Activated CD4-positive, alpha-beta T cell treated with anti-CD3 and anti-CD28 coated beads for 48 hours (primary cell): ENCODE results near the gene CTR9.

Source experiments
- DNase-seq: peaks from one replicate; pipeline ENCODE4 v3.0.0-alpha.2; 2020

Gene CTR9

DNA sequence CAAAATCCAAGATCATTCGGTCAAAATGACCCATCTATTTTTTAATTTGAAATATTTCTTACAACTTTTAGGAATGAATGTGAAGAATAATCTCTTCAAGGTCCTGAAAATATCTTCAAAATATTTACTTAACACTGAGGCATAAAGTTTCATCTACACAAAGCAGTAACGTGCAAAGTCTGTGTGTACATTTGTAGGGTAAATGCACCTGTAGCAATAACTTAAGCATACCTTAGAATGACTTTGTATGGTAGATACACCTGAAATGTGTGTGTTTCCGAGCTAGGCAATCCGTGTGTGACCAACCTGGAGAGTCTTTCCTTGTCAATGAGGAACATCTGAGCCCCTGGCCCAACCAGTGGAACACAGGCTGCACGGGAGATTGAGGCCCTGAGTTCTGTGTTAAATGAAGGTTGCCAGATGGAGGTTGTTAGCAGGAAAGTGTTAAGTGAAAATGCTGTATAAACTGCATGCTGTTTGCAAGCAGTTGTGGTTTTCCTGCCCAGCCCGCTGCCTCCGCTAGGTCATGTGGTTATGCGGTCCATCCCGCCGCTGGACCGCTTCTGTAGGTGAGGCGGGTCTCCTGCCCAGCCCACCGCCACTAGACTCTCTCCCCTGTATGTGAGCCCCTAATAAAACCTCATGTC is 7.6 kb upstream of the CTR9 start:
- DNase-seq = no peak

DNA sequence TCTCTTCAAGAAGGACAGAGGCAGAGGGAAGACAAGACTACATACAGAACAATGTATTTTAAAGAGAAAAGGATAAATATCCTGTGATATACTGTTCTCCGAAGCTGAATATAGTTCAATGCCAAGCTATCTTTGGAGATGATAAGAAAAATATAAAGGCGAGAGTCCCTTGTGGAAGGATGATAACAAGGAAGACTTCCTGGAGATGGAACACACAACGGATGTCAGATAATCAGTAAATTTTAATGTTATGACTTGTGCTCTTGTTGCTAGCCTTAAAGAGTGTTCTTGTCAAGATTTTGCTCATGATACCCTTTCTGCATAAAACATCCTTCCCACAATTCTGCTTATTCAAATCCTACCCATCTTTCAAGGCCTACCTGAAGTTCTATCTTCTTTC is 6.8 kb upstream of the CTR9 start:
- DNase-seq = no peak

DNA sequence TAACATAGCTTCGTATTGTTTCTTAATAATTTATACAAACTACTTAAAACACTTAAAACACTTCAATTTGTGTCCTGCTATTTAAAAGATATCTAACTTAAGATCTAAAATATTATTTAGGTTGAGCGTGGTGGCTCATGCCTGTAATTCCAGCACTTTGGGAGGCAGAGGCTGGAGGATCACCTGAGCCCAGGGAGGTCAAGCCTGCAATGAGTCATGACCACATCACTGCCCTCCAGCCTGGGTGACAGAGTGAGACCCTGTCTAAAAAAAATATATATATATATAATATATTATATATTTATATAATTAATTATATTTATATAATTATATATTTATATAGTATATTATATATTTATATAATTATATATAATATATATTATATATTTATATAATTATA is 4.2 kb upstream of the CTR9 start:
- DNase-seq = no peak

DNA sequence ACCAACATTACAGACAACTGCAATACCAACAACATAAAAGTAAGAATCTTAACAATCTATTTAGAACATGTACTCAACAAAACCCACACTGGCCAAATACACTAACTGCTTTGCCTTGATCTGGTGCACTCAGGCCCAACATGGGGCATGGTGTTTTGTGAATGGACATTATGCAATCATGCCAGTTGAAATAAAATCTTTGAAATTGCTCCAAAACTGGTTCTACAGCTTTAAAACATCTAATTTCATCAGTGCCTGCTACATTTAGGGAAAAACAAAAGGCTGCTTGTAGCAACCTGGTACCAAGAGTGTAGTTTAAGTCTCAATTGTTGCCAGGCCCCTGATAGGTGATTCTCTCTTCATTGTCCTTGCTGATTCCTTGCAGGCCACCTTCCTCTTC is 3.3 kb upstream of the CTR9 start:
- no peak for DNase-seq

DNA sequence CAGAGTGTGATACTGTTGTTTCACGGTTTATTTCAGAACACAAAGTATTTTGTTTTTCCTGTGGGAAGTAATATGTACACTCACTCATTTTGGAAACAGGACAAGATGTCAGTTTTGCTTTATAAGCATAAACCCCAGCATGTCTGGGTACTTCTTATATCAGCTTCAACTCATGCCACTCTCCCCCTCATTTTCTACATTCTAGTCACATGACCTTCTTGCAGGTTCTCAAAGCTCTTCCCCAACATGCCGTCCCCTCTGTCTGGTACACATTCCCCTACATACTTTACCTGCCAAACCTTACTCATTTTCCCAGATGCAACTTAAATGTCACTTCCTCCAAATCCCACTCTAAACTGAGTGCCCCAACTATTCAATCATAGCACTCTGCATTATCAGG is 1.6 kb upstream of the CTR9 start:
- DNase-seq = no peak

DNA sequence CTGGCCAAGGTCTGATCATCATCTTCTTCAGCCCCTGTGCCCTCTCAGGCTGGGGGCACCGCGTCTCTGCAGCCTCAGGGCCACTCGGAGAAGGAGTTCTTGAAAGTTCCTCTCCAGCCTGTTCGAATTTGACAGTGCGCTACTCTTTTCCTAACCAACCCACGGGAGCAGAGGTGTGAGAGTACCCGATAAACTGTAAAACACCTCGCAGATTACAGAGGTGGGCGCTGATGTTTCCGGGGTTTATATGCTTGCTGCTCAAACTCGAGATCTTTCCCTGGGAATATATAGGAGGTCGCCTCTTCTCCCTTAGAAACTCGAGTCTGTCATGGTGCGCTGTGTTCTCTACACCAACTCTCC is 515 bp downstream of the CTR9 start:
- no peak for DNase-seq

DNA sequence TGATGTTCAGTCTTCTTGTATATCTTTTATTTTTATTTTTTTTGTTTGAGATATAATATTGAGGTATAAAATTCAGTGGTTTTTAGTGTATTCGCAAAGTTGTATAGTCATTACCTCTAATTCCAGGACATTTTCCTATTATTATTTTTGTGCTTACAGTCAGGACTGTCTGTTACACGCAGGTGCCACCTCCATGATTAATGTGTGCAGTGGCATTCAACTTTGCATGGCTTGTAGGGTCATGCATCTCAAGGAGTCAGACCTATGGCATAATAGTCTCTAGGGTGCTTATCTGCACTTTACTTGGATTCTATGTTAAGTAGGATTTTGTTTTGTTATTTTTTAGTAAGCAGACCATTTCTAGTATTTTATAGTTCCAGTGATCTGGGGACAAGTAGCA is 1.0 kb downstream of the CTR9 start:
- no peak for DNase-seq

DNA sequence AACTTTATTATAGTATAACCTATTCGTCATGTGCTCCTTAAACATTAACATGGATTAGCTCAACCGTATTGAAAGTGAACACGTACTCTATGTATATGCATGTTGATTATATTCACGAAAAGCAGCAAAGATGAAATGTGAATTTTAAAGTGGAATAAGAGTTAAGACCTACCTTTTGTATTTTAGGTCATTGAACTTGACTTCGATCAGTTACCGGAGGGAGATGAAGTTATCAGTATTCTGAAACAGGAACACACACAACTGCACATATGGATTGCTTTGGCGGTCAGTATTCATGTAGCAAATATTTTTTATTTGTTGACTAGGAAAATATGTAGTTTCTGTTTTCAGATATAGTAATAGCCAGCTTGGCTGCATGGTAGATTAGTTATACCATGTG is 1.4 kb downstream of the CTR9 start:
- DNase-seq = no peak

DNA sequence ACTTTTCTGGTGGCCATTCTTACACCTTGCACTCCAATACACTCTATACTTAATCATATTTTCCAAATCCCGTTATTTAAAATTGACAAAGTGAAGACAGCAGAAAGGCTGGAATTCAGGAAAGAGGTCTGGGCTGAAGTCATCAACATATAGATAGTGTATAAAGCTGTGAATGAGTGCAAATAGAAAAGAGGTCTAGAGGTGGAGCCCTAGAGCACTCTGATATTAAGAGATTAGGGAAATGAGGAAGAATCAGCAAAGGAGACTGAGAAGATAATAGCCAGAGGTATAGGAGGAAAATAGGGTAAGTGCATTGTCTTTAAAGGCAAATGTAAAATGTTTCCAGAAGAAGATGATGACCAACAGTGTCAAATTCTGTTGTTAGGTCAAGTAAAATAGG is 7.9 kb downstream of the CTR9 start:
- no peak for DNase-seq

DNA sequence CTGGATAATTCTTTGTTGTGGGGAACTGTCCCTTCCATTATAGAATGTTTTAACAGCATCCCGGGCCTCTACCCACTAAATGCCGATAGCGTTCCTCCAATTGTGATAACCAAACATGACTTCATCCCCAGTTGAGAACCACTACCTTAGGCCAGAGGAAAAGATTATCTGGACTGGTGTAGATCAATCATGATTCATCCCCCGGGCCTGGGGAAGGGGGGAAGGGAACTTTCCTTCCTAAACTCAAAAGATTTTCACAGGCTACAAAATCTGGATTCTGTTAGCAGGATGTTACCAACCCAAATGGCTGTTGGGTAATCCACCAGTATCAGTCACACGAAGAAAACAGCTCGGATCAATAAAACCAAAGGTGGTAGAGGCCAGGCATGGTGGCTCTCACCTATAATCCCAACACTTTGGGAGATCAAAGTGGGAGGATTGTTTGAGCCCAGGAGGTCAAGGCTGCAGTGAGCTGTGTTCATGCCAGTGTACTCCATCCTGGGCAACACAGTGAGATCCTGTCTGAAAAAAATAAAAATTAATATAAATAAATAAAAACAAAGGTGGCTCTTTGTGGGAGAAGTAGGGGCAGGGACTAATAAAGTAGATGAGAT is 10.1 kb downstream of the CTR9 start:
- no peak for DNase-seq

DNA sequence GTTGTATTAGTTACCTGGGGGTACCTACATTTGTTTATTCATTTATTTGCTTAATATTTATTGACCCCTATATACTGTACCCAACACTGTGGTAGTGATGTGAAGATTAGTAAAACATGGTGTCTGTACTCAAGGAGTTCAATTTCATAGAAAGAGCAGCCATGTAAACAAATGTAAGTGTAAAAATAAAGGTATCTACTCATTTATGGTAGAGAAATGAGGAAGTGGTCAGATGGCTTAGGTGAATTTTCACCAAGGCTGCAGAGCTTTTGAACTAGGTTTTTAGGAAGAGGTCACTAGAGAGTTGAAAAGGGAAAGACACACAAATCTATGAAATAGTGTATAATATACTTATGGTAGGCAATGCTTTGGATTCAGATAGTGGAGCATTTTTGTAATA is 11.1 kb downstream of the CTR9 start:
- DNase-seq = no peak

DNA sequence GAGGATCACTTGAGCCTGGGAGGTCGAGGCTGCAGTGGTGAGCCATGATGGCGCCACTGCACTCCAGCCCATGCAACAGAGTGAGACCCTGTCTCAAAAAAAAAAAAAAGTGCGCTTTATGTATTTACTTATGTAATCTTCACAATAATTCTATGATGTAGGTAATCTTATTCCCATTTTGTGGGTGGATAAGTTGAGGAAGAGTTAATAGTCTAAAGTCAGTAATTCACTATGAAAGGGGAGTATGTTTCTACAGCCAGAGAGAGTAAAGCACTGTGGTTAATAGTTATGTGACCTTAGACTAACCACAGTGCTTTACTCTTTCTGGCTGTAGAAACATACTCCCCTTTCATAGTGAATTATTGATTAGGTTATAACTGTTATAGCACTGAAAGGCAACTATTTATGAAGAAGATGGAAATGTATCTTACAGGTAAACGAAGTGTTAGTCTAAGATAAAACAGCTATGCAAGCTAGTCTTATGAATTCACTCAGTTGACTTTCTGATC is 11.9 kb downstream of the CTR9 start:
- DNase-seq = no peak

DNA sequence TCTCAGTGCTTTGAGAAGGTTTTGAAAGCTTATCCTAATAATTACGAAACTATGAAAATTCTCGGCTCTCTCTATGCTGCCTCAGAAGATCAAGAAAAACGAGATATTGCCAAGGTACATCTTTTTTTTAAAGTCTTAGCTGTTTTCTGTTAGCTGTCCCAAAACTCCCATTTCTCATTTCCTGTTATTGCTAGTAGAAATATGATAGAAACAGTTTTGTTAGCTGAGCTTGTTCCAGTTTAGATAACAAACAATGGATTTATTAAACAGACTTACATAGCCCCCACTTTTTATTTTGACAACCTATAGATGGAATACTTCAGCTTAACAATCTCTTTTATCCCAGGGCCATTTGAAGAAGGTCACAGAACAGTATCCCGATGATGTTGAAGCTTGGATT is 12.7 kb downstream of the CTR9 start:
- DNase-seq = no peak

DNA sequence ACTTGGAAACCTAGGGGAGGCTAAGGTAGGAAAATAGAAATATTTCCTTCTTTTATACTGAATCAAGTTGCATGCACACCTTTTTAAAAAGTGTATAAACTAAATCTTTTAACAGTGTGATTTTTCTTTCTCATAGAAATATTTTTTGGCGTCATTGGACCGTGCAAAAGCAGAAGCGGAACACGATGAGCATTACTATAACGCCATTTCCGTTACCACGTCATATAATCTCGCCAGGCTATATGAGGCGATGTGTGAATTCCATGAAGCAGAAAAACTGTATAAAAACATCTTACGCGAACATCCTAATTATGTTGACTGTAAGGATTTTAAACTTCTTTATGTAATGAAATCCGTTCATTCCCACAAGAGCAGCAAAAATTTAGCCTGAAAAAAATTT is 13.4 kb downstream of the CTR9 start:
- DNase-seq = no peak

DNA sequence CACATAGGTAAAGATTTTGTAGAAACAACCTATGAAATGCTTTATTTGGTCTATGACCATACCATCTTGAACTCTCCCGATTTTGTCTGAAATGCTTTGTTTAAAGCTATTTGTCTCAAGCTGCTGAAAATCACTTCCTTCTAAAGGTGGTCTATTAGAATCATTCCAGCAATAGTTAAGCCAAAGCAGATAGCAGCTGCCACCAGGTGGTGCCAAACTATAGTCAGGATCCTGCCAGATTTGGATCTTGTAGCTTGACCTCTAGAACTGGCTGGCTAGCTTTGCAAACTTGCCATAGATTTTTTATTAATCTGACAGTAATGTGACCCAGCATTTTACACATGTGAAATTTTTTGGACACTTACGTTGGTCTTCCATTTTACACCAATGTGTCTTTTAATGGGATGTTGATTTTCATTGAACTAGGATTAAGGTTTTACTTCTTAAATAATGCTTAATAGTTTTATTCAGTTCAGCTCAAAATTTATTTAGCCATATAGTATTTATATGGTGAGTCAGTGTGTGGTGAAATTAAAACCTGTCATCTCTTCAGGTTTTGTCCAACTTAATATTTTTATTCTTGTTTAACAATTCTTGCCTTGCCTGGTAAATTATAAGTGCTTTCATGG is 19.7 kb downstream of the CTR9 start:
- peak; percentile 34 for DNase-seq

DNA sequence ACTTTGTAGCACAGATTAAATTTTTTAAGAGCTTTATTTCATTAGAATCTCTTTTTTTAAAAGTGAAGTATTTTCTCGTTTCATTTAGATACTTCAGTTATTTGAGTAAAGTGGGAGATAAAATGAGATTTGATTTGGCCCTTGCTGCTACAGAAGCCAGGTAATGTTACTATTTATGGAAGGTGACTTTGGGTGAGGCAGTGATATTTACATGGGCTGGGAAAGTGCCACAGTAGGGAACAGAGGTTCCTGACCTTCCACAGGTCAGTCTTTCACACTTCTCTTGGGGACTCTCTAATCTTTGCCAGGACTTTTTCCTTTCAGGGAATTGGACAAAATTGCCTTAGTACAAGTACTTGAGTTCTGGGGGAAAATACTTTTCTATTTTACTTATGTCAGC is 20.4 kb downstream of the CTR9 start:
- no peak for DNase-seq

DNA sequence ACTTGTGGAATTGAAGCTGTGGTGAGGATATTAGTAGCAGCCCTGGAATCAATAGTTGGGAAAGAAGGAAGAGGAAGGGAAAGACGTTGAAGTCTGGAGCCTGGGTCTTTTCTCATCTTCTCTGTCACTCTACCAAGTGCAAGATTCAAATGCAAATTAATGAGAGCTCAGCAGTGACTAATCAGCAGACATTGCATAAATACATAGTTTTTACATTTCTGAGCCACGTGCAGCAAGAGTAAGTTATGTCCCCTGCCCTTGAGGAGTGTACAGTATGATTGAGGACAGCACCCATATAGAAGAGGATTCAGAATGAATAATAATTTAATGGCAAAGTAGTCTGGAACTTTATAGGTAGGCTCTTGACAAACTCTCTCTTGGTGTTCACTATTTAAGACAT is 23.8 kb downstream of the CTR9 start:
- no peak for DNase-seq

DNA sequence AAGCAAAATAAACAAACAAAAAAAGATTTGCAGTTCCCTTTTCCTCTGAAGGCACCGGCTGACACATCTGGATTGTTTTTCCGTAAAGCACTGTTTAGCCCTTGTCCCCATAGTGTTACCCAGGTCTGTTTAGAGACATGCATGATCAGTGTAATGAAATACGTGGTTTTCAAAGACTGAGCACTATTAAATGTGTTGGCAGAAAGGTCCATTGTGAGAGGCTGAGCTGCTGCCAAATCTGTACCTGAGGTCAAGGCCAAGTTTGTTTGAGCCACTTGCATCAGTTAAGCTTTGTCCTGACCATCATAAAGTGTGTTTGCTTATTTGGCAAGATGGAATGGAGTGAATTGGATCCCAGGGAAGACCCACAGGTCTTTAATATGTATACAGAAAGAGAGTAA is 26.3 kb downstream of the CTR9 start:
- no peak for DNase-seq

DNA sequence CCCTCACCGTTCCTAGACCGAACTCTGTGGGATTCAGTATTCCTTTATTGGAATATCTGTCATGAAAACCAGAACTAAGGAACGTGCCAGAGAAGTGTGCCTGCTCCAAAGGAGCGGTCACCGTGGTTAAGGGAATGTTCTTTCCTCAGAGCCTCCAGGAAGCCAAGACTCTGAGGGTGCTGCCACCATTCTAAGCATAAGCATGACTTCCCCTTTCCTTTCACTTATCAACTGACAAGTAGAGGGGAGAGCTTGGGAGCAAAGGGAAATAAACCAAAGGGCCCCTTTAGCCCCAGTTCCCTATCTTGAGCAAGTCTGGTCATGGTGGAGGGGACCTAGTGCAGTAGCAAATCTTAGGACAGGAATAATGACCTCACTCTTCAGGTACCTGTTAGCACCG is 26.8 kb downstream of the CTR9 start:
- no peak for DNase-seq

DNA sequence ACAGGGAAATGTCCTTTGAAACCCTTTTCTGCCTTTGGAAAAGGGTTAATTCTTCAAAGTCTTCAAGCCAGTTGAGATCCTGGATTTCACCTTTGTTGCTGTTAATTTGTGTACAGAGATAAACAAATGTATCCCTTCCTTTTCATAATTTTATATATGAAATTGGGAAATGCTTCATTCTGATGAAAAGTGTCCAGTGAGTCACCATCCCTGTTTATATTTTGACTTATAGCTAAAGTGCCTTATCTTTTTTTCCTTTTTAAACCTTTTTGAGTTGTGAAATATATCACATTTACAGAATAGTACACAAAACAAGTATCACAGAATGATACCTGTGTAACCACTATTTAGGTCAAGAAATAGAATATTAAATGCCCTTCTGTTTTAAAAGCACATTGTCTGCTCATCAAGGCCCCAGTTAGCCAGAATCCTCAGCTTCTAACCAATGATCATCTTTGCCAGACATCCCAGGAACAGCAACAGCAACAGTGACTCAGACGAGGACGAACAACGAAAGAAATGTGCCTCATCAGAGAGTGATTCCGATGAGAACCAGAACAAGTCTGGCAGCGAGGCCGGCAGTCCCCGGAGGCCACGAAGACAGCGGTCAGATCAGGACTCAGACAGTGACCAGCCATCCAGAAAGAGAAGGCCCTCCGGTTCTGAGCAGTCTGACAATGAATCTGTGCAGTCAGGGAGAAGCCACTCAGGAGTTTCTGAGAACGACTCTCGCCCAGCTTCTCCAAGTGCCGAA is 27.3 kb downstream of the CTR9 start:
- DNase-seq = no peak

DNA sequence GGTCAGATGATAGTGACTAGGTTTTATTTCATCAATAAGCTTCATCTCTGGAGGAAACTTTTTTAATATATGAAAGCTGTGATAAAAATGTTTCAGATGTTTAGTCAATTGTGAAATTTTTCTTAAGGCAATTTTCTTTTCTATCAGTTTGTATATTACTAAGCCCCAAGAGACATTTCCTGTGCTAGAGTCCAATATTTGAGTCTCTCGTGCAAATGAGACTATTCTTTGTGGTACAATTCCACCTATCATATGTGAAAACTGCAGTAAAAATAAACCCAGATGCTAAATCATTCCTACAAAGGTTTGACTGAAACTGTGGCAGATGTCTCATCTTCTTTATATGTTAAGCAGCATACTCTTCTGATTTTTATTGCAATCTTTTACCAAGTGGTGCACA is 28.0 kb downstream of the CTR9 start:
- no peak for DNase-seq

DNA sequence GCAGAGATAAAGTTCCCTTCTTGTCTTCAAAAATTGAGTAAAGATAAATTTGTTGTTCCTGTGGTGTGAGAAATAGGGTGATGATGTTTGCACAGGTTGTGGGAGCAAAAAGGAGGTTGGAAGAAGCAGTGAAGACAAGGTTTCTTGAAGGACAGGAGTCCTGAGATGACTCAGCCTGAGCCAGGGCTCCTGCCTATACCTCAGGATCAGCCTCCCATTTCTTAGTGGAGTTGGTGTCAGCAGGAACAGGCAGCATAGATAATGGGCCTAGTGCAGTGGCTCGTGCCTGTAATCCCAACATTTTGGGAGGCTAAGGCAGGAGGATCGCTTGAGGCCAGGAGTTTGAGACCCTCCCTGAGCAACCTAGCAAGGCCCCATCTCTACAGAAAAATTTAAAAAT is 29.0 kb downstream of the CTR9 start:
- DNase-seq = no peak

DNA sequence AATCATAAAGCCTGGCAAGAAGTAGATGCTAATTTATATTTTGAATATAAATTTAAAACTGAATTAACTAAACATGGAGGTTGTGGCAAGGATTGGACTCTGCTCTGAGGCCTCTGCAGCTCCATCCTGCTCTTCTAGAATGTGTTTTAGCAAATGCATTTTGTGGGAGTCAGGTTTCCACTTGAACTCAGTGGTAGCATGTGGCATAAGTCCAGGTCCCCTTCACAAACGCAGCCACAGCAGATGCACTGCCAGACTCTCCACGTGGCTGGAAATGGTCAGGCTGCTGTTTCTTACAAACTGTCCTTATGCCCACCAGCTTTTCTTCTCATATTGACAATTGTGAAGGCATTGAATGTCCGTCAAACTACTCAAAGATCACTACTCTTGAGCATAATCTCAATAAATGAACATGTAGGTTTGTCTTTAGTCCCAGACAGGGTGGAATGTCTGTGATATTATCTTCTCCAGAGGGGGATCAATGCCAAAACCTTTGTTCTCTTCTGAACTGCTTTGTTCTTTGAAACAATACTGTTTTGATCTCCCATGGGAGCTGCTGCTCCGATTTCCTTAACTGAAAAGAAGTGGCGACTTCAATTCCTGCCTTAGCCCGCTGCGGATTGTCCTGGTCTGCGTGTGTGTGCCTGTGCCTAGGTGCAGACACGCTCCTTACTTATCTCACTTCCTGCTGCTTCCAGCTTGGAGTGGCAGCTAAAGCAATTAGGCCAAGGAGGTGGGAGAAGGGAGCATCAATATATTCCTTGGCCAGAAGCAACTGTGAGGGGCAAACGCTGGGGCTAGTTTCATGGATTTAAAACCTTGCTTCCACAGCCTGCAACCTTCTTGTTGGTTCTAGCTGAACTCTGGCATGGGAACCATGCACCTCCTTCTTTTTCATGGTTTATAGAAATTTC is 33.4 kb downstream of the CTR9 start:
- no peak for DNase-seq
